CD4-positive, alpha-beta T cell (primary cell): ENCODE measurements around the gene DFFB. TPM values are rescaled to one million over a fixed set of nuclear protein-coding genes. Genes with fewer than 3 reads are reported as not detected.

Experiments used
- ATAC-seq: fragments of 200-7000 bp; cut with Tn5 transposase; one replicate; pipeline ENCODE4 v1.10.0; 2022; ENCODE audit warnings: mild to moderate bottlenecking; ENCODE audit not compliant: poor library complexity
- CTCF ChIA-PET: fragments of 350-600 bp; sonication (Branson Sonifier 250); formaldehyde crosslinking; loops from one replicate; lab custom pipeline; 2021; ENCODE audit warnings: antibody characterized with exemption, inconsistent platforms; lab: Charles Lee
- POLR2A ChIA-PET: fragments of 350-600 bp; sonication (Branson Sonifier 250); formaldehyde crosslinking; loops from one replicate; lab custom pipeline; 2021; ENCODE audit warnings: antibody characterized with exemption, inconsistent platforms; lab: Charles Lee
- DNase-seq, 14 experiments: peaks; one replicate each; pipeline ENCODE4 v3.0.0-alpha.2; 2013 to 2020; ENCODE audit warnings: mixed read lengths in 2 of 14
- H3K27ac ChIP-seq, 2 donors: one replicate each; pipeline versions ENCODE4 v1.5.1 to v1.7.0; 2013; ENCODE audit warnings: low read length in 2 of 2, low read depth in 1 of 2, mild to moderate bottlenecking in 1 of 2
- H3K27me3 ChIP-seq, 2 experiments: 1 replicate in 1 of 2; 2 replicates in 1 of 2; pipeline versions ENCODE4 v1.6.1 to v1.7.0; 2013; ENCODE audit warnings: low read length in 2 of 2, control low read depth in 1 of 2, mild to moderate bottlenecking in 1 of 2, moderate library complexity in 1 of 2; ENCODE audit not compliant: insufficient read depth in 2 of 2, control insufficient read depth in 1 of 2
- H3K36me3 ChIP-seq: one replicate; pipeline ENCODE4 v1.6.1; 2013; ENCODE audit warnings: low read length, control low read depth; ENCODE audit not compliant: insufficient read depth
- H3K4me1 ChIP-seq: one replicate; pipeline ENCODE4 v1.6.1; 2013; ENCODE audit warnings: low read length, control low read depth; ENCODE audit not compliant: insufficient read depth
- H3K4me3 ChIP-seq: one replicate; pipeline ENCODE4 v1.5.1; 2013; ENCODE audit warnings: mild to moderate bottlenecking, low read length, moderate library complexity
- H3K9me3 ChIP-seq, 2 experiments: 1 replicate in 1 of 2; 2 replicates in 1 of 2; pipeline versions ENCODE4 v1.6.1 to v1.7.0; 2013; ENCODE audit warnings: low read length in 2 of 2, mild to moderate bottlenecking in 2 of 2, control low read depth in 1 of 2, moderate library complexity in 1 of 2; ENCODE audit not compliant: control insufficient read depth in 1 of 2, insufficient read depth in 1 of 2
- H3K27ac Mint-ChIP-seq: one replicate; pipeline ENCODE4 v1.8.0; 2020; ENCODE audit warnings: mixed read lengths
- H3K27me3 Mint-ChIP-seq: one replicate; pipeline ENCODE4 v1.8.0; 2021; ENCODE audit warnings: mixed read lengths
- H3K36me3 Mint-ChIP-seq: one replicate; pipeline ENCODE4 v1.8.0; 2021; ENCODE audit warnings: low read depth, mixed read lengths
- H3K4me1 Mint-ChIP-seq: one replicate; pipeline ENCODE4 v1.8.0; 2021; ENCODE audit warnings: low read depth, mixed read lengths
- H3K4me3 Mint-ChIP-seq: one replicate; pipeline ENCODE4 v1.8.0; 2020; ENCODE audit warnings: mild to moderate bottlenecking, mixed read lengths
- H3K9me3 Mint-ChIP-seq: one replicate; pipeline ENCODE4 v1.8.0; 2020; ENCODE audit warnings: mixed read lengths
- intact Hi-C, 2 experiments: fragments of 100-400 bp; cut with DNase I in 1 of 2; cut with micrococcal nuclease in 1 of 2; formaldehyde crosslinking; loops; one replicate each; pipeline versions ENCODE4 v1.15.1 to v1.9.0; 2023 to 2025; cut with DNase I, micrococcal nuclease
- total RNA-seq, 174 experiments: library from RNA in 2 of 174; stranded (reverse) in 2 of 174; gene quantifications; one replicate each; pipeline ENCODE4 v1.2.3 and lab custom pipeline; 2021 to 2026
- TF ChIP-seq, protein P1 (sequence below): fragments of 200-600 bp; IDR thresholded peaks from one replicate; pipeline ENCODE4 v1.8.0; 2022; ENCODE audit warnings: antibody characterized with exemption, mild to moderate bottlenecking

Gene DFFB
- total RNA-seq, 2 experiments from 2014 or later: 6.7 to 6.8 TPM

DNA sequence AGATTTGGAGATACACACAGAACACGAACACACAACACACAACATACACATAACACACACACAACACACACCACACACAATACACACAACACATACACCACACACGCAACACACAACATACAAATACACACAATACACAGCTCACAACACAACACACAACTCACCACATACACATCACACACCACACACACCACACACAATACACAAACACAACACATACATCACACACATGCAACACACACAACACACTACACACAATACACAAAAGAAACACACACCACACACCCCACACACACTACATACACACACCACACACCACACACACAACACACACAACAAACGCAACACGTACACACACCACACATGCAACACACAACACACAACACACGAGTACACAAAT, 71.8 kb downstream of the DFFB start:
- no peaks in the 10 kb centered on the region for H3K27me3 ChIP-seq
- ATAC-seq (no peak), DNase-seq (no peak)
- CTCF ChIA-PET: no interaction called here
- POLR2A ChIA-PET: no interaction called here
- no peaks in the 10 kb centered on the region for H3K4me1 Mint-ChIP-seq
- no peak overlapping the region for H3K27ac ChIP-seq
- H3K4me3 ChIP-seq: no peak overlapping the region
- H3K36me3 Mint-ChIP-seq: no peaks in the 10 kb centered on the region
- H3K27me3 Mint-ChIP-seq: peaks cover 7% of the 10 kb centered on the region
- no peaks in the 10 kb centered on the region for H3K9me3 ChIP-seq
- no peaks in the 10 kb centered on the region for H3K36me3 ChIP-seq
- H3K27ac Mint-ChIP-seq: no peak overlapping the region
- H3K9me3 Mint-ChIP-seq: no peaks in the 10 kb centered on the region
- intact Hi-C loops: no loop called here
- TF ChIP-seq, protein P1, sequence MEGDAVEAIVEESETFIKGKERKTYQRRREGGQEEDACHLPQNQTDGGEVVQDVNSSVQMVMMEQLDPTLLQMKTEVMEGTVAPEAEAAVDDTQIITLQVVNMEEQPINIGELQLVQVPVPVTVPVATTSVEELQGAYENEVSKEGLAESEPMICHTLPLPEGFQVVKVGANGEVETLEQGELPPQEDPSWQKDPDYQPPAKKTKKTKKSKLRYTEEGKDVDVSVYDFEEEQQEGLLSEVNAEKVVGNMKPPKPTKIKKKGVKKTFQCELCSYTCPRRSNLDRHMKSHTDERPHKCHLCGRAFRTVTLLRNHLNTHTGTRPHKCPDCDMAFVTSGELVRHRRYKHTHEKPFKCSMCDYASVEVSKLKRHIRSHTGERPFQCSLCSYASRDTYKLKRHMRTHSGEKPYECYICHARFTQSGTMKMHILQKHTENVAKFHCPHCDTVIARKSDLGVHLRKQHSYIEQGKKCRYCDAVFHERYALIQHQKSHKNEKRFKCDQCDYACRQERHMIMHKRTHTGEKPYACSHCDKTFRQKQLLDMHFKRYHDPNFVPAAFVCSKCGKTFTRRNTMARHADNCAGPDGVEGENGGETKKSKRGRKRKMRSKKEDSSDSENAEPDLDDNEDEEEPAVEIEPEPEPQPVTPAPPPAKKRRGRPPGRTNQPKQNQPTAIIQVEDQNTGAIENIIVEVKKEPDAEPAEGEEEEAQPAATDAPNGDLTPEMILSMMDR: no peak
- no peaks in the 10 kb centered on the region for H3K4me1 ChIP-seq
- no peak overlapping the region for H3K4me3 Mint-ChIP-seq

DNA sequence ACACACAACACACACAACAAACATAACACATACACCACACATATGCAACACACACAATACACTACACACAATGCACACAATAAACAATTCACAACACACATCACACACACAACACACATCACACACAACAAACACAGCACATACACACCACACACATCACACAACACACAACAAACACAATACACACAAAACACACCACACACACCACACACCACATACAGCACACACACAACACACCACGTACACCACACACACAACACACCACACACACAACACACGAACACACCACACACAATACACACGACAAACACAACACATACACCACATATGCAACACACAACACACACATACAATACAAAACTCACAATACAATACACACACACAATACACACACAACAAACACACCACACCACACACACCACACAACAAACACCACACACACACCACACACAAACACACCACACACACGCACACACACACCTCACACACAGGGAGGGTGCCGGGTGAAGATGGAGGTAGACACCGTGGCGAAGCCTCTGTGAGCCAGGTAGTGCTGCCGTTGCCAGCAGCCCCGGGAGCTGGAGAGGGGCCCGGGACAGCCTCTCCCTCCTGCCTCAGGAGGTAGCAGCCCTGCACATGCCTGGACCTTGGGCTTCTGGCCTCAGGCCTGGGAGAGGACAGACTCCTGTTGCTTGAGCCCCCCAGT, 73.2 kb downstream of the DFFB start:
- Histone ChIP-seq H3K4me3 (no peak overlapping the region), H3K36me3 (no peaks in the 10 kb centered on the region), H3K27ac (no peak overlapping the region), H3K27me3 (no peaks in the 10 kb centered on the region), H3K4me1 (no peaks in the 10 kb centered on the region), H3K9me3 (no peaks in the 10 kb centered on the region)
- no peak for DNase-seq
- H3K9me3 Mint-ChIP-seq: no peaks in the 10 kb centered on the region
- peaks cover 14% of the 10 kb centered on the region for H3K27me3 Mint-ChIP-seq
- CTCF ChIA-PET: no interaction called here
- ATAC-seq: no peak
- POLR2A ChIA-PET: no interaction called here
- TF ChIP-seq, protein P1: no peak
- H3K4me3 Mint-ChIP-seq: no peak overlapping the region
- H3K27ac Mint-ChIP-seq: no peak overlapping the region
- intact Hi-C loops: no loop called here
- H3K4me1 Mint-ChIP-seq: no peaks in the 10 kb centered on the region
- no peaks in the 10 kb centered on the region for H3K36me3 Mint-ChIP-seq

DNA sequence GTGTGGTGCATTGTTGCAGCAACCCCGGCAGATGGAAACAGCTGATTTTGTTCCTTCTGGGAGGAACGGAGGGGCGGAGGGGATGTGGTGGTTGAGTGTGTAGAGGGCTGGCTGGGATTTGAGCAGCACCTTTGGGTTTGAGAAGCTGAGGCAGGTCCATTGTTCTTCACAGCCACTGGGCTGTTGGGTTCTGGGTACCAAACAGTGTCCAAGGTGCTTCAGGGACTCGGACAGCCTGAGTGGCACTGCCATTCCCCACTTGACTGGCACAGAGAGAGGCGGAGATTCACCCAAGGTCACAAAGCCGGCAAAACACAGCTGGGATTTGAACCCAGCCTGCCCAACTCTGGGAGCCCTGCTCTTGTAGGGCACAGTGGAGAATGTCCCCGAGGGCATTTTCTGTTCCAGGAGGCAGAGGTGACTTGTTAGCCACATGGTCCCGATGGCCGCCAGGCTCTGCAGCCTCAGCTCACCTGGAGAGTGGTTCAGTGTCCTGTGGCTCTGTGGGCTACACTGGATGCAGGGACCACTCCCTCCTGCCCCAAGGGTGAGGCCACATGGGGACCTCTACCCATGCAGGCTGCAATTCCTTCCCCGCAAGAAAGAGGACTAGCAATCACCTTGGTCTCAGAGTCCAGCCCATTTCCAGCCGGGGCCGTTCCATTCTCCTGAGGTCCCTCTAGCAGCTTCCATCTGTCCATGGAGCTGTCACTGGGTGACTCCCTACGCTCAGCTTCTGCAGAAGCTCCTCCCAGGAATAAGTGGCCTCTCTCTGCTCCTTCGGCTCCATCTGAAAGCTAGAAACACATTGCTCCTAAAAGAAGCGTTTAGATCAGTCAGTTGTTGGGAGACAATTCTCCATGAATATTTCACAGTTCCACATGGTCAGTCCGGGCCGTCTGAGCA, 74.0 kb downstream of the DFFB start:
- Histone ChIP-seq H3K27ac (no peak overlapping the region), H3K36me3 (no peaks in the 10 kb centered on the region), H3K9me3 (no peaks in the 10 kb centered on the region), H3K27me3 (no peaks in the 10 kb centered on the region), H3K4me3 (no peak overlapping the region), H3K4me1 (no peaks in the 10 kb centered on the region)
- DNase-seq (no peak), ATAC-seq (no peak)
- ChIA-PET POLR2A (interaction anchor here (0.6 kb wide), 1 partner anchor 137 kb away, joined by 5 read pairs; no protein-coding TSS in a partner anchor), CTCF (no interaction called here)
- intact Hi-C loops: no loop called here
- no peaks in the 10 kb centered on the region for H3K4me1 Mint-ChIP-seq
- no peaks in the 10 kb centered on the region for H3K9me3 Mint-ChIP-seq
- no peak overlapping the region for H3K4me3 Mint-ChIP-seq
- peaks cover 12% of the 10 kb centered on the region for H3K27me3 Mint-ChIP-seq
- H3K36me3 Mint-ChIP-seq: no peaks in the 10 kb centered on the region
- TF ChIP-seq, protein P1: no peak
- no peak overlapping the region for H3K27ac Mint-ChIP-seq
